Inflammatory macrophage treated with lipopolysaccharide for 4 hours (primary cell): ENCODE data around the gene FBL.

Source experiments
- DNase-seq: peaks from one replicate; pipeline ENCODE4 v3.0.0-alpha.2; 2020

FBL gene

DNA sequence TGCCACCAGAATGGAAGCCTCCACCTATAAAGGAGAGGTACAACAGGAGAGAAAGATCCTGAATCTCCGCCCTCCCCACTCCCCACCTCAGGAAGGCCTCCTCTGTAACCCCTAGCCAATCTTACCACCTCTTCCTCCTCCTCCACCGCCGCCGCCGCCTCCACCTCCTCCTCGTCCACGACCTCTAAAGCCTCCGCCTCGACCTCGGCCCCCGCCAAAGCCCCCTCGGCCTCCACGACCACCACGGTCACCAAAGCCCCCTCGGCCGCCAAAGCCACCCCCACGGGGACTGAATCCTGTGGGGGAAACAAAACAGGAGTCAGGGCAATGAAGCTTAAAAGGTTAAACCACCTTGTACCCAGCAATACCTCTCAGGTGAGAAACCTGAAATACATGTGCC lies 5.7 kb downstream of the FBL start:
- no peak for DNase-seq

DNA sequence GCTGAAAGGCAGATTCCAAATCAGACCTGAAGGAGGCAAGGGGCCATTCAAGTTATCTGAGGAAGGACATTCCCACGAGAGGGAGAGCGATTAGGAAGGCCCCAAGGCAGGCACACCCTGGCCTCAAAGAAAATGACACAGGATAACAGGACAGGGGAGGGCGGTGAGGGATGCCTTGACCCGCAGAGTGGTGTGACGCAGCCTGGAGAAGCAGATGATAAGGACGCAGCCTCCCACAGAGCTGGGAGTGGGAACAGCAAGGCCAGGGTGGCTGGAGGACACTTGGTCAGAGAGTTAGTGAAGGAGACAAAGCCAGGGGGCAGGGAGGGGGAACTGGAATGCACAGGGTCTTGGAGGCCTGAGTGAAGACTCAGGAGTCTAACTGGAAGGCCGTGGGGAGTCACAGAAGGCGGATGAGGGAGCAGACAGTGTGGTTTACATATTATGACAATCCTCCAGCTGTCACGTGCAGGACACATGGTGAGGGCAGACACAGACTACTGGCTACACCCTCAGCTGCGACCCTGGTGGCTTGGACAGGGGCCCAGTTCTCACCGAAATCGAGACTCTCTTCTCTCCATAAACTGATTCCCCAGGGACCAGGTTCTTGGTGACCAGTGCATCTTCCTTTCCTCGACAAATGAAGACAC lies 6.4 kb downstream of the FBL start:
- DNase-seq, result no peak

DNA sequence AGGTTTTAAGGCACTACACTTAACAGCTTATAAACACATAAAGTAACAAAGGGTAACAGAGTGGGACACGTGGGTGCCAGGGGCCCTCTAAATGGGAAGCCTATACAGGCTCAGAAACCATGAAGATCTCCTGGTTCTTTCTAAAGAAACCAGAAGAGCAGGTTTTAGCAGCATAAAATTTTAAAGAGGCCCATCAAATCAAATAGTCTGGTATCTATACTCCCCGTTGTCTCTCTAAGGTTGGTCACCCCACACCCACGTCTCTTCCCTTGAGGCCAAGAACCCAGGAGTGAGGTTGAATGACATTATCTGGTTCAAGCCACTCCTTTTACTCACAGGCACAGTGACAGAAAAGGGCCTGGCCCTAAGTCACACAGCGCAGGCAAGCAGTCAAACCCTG lies 7.6 kb downstream of the FBL start:
- no peak for DNase-seq

DNA sequence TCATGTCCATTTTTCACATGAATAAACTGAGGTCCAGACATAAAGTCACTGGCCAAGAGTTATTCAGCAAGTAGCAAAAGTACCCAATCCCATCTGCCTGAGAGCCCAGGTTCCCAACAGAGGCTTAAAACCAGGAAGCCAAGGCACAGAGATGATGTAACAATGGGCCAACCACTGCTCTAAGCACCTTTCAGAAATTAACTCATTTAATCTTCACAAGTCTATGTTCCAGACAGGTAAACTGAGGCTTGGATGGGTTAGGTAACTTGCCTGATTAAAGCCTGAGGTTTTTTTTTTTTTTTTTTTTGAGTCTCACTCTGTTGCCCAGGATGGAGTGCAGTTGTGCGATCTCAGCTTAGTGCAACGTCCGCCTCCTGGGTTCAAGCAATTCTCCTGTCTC lies 8.2 kb downstream of the FBL start:
- DNase-seq, result no peak

DNA sequence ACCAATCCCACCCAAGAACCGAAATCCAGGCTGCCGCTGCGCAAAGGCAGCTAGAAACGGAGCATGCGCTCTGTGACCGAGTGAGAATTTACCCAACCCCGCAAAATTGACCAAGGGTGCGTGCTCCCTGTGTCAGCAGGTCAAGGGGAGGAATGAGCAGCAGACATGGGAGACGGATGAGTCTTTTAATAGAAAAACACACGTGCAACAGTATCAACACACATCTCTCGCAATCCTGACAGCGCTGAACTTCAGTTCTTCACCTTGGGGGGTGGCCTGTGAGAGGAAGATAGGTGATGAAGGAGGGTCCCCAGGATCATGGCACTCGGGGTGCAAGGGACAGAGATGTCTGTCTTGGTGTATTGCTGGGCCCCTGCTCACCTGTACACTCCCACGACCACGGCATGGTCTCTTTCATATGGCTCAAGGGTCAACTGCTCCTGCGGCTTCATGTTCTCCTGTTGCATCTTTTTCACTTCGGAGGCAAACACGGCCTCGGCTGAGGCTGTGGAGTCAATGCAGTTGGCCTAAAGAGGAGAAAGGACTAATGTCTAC lies 11.8 kb downstream of the FBL start:
- no peak for DNase-seq

DNA sequence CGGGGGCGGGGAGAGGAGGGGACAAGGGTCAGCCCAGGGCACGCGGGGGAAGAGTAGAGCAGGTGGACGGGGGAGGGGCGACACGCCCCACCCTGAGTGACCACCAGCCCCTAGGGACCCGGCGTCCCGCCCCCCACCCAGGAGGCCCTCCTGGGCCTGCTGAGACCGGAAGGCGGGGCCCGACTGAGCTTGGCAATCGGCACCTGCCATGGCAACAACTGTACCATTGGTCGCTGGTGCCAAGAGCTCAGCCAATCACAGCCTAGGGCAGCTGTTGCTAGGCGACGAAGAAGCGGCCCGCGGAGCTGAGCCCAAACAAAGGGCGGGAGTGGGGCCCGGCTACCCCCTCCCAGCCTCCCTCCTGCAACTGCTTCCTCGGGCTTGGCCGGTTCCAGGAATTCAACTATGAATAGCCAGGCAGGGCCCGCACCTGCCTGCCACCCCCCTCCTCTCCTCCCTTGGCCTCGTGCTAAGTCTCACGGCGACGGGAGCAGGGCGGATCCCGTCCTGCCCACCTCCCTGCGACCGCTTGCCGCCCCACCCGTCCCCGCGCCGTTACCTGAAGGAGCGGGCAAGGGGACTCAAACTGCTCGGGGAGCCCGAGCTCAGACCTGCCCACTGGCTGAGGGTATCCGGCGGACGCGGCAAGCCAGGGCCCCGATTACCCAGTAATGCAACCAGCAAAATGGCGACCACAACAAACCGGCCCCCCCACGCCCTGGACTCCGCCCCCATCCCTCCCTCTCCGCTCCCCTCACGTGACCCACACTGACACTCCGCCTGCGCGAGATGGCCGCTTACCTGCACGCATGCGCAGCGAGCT lies 12.5 kb downstream of the FBL start, which contains the start of gene DYRK1B:
Gene DYRK1B (minus strand): TSS at position 699 of the 823 bp plus-strand sequence. CDS start 2,295 bp downstream, outside the sequence.
- DNase-seq, result peak; percentile 98

DNA sequence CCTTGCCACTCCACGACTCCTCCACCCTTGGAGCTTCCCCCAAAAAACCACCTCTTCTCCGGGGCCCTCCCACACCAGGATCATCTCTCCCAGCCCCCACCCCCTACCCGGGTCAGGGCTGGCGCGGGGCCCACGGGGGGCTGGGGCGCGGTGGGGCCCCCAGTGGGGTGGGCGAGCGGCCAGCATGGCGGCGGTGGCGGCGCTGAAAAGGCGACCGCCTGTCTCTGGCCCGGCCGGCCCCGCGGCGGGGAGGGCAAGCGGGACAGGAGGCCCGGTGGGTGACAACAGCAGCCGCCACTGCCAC lies 13.1 kb downstream of the FBL start:
- DNase-seq, result no peak

DNA sequence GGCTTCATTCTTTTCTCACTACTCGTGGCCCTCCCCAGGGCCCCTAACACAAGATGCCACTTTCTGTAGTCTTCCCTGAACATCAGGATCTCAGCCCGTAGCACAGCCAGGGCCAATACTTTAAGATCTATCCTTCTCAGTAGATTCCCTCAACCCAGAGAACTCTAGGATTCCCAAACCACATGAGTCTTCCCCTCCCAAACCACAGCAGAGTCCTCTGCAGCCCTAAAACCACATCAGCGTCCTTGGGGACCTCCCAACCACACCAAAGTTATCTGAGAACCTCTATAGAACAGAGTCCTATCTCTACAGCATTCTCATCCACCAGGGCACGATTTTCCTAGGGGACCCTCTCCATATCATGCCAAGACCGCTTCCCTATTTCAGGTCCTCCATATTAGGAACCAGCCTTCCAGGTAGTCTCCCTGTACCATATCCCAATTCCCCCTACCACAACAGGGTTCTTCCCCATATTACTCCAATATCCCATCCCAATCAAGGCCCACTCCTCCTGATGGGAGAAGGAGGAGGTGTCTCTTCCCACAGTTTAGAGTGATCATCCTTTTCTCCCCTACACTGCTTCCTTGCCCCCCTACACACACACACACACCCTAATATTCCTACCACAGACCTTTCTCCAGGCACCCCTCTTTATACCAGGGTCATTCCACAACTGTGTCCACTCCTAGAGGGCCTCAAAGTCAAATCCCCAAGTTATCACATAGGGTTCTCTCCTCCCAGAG lies 13.7 kb downstream of the FBL start:
- DNase-seq, result no peak

DNA sequence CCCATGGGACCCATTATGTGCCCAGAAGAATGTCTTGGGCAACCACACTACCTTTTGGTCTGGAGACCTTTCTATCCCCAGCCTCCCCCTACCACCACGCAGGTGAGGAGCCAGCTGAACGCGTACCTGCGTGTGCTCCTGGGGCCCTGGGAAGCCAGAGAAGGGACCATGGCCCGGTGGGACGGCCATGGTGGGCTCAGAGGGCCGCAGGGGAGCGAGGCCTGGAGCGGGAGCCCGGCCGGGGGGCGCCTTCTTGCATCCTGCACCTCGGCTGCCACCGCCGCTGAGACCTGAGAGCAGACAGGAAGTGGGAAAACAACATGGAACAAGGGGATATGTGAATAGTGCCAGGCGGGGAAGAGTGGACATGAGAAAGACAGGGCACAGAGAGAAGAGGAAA lies 14.5 kb downstream of the FBL start:
- DNase-seq, result no peak

DNA sequence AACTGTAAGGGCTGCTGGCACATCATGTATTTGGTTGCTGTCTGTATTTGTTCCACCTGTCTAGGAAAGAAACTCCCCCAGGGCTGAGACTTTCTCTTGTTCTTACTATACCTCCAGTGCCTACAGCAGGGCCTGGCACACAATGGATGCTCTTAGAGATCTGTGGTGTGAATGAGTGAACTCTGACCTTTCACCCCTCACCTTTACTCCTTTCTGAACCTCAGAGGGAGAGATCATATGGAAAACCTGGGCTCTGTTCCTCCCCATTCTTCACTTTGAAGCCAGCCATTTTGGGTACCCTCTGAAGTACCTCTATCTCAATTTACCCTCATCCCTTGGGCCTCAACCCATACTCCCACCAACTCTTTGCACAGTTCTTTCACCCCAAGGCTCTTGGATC lies 15.3 kb downstream of the FBL start:
- no peak for DNase-seq

DNA sequence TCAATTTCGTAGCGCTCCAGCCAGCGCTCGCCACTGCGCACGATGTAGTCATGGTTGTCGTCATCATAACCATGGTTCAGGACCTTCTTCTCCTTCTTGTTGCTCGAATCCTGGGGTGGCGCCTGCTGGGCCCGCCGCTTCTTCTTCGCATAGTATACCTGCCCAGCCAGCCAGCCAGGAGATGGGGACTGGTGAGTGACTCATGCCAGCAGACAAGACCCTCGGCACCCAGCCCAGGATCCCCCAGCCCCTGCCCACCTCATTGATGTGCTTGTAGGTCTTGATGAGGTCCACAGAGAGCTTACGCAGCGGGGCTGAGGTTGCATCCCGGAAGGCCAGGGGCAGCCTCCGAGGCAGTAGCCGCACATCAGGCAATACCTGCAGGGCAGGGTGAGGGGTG lies 15.8 kb downstream of the FBL start:
- DNase-seq, result no peak

DNA sequence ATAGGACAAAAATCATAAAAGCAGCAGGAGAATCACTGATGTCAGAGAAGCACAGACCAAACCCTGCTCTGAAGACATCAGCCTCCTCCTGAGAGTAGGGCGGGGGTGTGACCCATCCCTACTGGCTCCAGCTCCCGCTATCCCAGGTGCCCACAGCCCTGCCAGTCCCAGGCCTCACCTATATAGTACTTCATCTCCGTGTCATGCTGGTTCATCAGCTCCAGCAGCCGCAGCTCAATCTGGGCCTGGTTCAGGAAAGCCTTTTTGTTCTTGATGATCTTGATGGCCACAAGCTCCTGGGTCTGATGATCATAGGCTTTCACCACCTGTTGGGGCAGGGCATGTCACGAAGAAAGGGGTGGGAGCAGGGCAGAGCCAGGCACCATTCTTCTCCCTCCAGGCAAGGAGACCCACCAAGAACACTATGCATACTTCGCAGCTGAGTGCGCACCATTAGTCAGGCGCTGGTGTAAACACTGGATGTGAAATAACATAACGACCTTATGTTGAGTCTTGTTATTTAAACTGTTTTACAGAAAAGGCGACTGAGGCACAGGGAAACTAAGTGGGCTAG lies 16.4 kb downstream of the FBL start:
- no peak for DNase-seq

DNA sequence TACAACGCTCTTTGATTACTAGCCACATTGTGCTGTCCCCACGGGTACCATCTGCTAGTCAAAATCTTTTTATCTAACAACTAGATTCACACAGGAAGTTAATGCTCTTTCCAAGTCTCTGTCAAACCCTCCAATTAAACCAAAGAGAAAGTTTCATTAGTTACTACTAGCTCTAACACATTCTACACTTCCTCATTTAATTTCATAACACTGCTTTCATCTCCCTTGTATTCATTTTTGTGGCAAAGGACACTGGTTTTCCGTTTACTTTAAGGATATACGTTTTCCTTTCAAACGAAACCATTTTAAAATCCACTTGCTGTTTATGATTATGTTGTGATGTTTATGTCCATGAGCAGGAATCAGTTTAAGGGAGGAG lies 17.5 kb downstream of the FBL start:
- peak; percentile 27 for DNase-seq

DNA sequence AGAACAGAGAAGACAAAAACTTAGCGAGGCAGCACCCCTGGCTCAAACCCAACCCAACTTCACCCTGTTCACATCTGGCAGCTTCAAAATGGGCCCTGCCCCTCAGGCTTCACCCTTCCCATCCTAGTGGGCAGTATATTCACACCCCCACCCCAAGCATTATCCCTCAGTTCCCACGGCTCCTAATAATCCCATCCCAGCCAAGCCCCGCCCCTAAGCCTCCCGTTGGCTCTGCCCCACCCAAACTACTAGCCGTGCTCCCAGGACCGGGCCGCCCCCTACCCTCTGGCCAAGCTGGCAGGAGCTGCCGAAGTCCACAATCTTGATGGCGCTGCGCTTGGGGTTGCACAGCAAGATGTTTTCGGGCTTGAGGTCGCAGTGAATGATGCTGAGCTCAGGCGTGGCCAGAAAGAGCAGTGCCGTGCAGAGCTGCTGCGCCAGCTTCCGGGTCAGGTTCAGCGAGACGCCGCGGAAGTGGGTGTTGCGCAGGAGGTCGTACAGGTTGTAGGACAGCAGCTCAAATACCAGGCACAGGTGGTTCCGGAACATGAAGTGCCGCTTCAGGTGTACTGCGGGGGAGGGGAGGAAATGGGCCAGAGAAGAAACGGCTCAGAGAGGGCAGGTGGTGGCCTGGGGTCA lies 18.0 kb downstream of the FBL start:
- DNase-seq, result no peak

DNA sequence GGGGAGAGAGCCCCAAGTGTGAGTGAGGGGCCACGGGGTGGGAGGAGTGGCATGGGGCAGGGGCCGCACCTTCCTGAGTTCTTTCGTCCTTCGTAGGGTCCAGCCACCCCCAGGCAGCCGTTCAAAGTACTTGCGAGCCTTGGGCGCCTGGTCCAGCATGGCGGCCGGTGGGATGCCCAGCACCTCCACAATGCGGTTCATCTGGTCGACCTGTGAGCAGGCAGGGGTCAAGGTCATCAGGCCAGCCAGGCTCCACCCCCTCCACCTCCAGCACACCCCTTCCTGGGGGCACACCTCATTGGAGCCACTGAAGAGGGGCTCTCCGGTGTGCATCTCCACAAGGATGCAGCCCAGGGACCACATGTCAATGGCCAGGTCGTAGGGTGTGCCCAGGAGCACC lies 19.0 kb downstream of the FBL start:
- no peak for DNase-seq

DNA sequence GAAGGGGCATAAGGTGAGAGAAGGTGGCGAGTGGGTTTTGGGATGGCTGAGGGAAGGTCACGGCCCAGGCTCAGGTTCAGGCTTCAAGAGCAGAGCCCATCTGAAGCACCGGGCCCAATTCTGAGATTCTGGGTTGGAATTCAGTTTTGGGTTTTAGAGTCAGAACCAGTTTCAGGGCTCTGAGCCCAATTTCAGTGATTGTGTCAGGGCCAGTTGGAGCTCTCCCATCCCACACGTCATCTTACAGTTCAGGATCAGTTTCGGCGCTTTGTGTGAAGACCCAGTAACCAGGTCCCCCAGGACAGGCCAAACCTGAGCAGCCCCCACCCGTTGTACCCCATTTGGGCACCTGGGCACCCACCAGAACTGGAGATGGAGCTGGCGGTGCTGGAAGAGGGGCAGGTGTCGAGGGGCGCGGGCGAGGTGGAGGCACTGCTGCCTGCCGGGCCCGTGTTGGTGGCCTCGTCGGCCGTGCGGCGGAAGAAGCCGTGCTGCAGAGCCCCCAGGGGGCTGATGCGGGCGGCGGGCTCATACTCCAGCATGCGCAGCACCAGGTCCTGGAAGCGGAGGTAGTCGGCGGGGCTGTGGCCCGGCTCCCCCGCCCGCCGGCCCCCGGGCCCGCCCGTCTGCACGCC lies 19.8 kb downstream of the FBL start:
- DNase-seq, result no peak

DNA sequence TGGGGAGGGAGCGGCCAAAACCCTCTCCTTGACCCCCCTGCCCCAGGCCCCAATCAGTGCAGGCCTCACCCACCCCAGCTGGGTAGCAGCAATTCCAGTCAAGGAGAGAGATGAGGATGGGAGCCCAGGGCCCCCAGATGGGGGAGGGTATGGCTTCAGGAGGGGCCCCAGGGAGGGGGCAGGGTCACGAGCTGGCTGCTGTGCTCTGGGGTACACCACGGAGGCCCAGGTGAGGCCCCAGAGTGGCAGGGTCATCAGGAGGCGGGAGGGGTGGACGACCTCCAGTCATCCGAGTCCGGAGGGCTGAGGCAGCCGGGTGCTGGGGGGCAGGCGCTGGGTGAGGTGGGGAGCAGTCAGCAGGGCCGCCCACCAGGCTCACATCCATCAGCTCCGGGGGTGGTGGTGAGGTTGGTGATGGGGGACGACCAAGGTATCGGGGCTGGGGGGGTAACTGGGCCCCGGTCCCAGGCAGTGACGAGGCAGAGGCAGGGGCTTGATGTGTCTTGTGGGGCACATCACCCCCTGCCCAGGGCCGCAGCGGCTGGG lies 20.6 kb downstream of the FBL start:
- no peak for DNase-seq

DNA sequence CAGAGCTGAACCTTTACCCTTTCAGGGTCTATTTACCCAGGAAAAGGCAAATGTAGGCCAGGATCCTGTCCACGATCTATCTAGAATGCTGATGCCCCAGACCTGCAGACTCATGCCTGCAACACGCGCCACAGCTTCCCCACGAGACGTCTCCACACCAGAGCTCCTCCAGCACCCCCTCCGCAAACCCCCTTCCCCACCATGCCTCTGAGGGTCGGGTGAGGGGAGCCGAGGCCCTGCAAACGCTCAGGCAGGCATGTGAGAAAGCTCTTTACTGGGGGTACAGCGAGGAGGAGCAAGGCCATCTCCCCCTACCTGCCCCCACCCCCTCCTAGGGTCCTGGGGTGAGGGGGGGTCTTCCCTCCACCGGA lies 21.1 kb downstream of the FBL start:
- no peak for DNase-seq

DNA sequence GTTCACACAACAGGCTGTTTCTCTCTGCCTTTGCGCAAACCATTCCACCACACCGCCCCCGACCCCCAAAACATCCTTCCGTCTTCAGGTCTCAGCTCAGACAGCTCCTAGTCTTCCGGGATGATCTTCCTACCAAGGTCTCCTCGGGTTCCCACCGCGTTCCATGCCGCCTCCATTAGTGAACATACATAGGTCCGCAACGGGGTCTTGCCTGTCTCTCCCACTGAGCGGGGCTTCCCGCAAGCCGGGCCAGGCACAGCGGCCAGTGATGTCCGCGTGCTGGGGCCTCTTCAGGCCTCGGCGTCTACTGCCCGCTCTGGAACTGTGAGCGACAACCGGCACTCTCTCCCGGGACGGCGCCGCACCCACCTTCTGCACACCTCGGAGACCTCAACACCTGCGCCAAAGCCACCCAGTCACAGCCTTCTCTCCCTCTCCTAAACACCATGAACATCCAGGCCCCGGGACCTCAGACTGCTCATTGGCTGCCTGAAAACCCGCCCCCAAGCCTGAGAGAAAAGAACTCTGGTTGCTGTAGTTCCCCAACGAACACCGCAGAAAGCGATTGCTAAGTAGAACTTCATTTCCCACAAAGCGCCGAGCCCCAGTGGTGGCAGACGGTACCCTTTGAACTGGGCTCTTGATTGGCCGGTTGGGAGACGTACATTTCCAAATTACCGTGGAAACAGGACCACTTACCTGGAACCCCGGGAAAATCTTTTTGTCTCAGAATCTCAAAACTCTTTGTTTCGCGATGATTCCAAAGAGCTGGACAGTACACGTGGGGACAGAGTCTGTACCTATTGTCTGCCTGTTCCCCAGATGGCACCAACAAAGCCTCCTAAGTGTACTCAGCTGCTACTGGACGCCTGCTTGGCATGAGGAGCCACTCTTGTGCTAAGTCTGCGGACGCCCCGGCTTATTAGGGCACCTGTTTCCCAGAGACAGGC lies 21.8 kb downstream of the FBL start:
- peak; percentile 90 for DNase-seq

DNA sequence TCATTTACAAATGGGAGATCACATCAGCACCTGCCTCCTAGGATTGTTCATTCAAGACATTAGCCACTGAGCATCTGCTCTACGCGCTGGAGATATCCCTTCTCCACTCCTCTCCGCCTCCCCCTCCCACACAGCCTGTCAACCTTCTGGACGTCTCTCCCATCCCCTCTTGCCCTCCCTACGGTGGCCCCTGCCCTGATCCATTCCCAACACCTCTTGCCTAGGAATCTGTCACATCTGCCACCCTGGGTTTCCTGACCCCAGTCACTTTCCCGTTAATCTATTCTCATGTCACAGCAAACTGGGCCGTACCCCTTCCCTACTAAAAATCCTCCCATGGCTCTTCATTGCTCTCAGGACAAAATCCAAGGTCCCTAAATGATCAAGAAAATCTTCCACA lies 22.5 kb downstream of the FBL start:
- DNase-seq, result no peak

DNA sequence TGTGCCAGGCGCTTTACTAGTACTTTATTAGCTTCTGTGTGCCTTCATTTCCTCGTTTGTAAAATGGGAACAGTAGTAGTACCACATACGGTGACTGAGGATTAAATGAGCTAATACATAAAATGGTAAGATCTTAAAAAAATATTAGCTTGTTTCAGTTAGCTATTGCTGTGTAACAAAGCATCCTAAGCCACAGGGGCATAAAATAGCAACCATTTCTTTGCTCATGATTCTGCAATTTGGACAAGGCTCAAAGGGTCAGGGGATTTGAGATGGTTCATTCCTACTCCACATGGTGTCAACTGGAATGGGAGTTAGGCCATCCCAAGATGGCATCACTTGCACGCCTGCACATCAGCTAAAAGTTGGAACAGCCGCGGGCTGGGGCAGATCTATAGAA lies 25.5 kb downstream of the FBL start:
- no peak for DNase-seq
